EL (cell line): ENCODE data around the gene RAPGEF2.
A peak's percentile ranks its signal among the peaks of the same experiment; 100 is the strongest.
"Not testable (repeated sequence)": the region's sequence is repeated elsewhere in the genome, so short reads cannot be mapped to it uniquely, and the experiment has no call there.

Experiments used
- DNase-seq: peaks from one replicate; pipeline ENCODE4 v3.0.0-alpha.2; 2016

RAPGEF2 gene

GRCh38 chr4:159379064-159379463, 276.2 kb downstream of the RAPGEF2 start:
- not testable (repeated sequence) for DNase-seq

GRCh38 chr4:159379836-159380235, 277.0 kb downstream of the RAPGEF2 start:
- DNase-seq, result no peak

GRCh38 chr4:159382856-159383561, 280.1 kb downstream of the RAPGEF2 start:
- no peak for DNase-seq

GRCh38 chr4:159383562-159383931, 280.7 kb downstream of the RAPGEF2 start:
- no peak for DNase-seq

- DNase-seq, result no peak
Measured at GRCh38 chr4:159384017-159384416, 281.1 kb downstream of the RAPGEF2 start.

GRCh38 chr4:159384632-159385031, 281.8 kb downstream of the RAPGEF2 start:
- no peak for DNase-seq

GRCh38 chr4:159386620-159387019, 283.7 kb downstream of the RAPGEF2 start:
- DNase-seq, result no peak

- no peak for DNase-seq
Measured at GRCh38 chr4:159389756-159390155, 286.9 kb downstream of the RAPGEF2 start.

- peak; percentile 98 for DNase-seq
Measured at GRCh38 chr4:159390648-159391047, 287.8 kb downstream of the RAPGEF2 start.

- no peak for DNase-seq
Measured at GRCh38 chr4:159395693-159396092, 292.8 kb downstream of the RAPGEF2 start.

- no peak for DNase-seq
Measured at GRCh38 chr4:159396151-159396550, 293.3 kb downstream of the RAPGEF2 start.

GRCh38 chr4:159398236-159398638, 295.4 kb downstream of the RAPGEF2 start:
- DNase-seq, result peak; percentile 48

GRCh38 chr4:159400558-159401225, 297.8 kb downstream of the RAPGEF2 start:
- peak; percentile 53 for DNase-seq

- DNase-seq, result no peak
Measured at GRCh38 chr4:159401226-159401712, 298.4 kb downstream of the RAPGEF2 start.

- peak; percentile 96 for DNase-seq
Measured at GRCh38 chr4:159401791-159402380, 299.0 kb downstream of the RAPGEF2 start.
